GM23338 (cell line): ENCODE data around the gene NTNG1.

Source experiments
- CREB1 ChIP-seq: fragments of 250-450 bp; sonication (Bioruptor Pico); IDR thresholded peaks from 2 replicates; pipeline ENCODE4 v1.5.0; 2020; ENCODE audit warnings: low read depth, mild to moderate bottlenecking, moderate library complexity
- CTCF ChIP-seq, 2 experiments: fragments of 200-600 bp in 1 of 2; sonication (generic) in 1 of 2; conservative IDR thresholded peaks; 2 replicates each; pipeline versions ENCODE4 v1.5.1 to v1.6.1; 2016 to 2017; ENCODE audit warnings: antibody characterized with exemption in 2 of 2, low read depth in 2 of 2, mild to moderate bottlenecking in 2 of 2, moderate library complexity in 1 of 2
- ETS1 ChIP-seq: IDR thresholded peaks from 2 replicates; pipeline ENCODE4 v1.6.1; 2016; ENCODE audit warnings: antibody characterized with exemption
- EZH2 ChIP-seq: fragments of 200-600 bp; sonication (generic); IDR thresholded peaks from one replicate; pipeline ENCODE4 v1.8.0; 2017; ENCODE audit warnings: antibody characterized with exemption, mild to moderate bottlenecking, low read depth; ENCODE audit not compliant: unreplicated experiment
- EZH2phosphoT487 ChIP-seq: fragments of 200-600 bp; sonication (generic); IDR thresholded peaks from one replicate; pipeline ENCODE4 v1.8.1; 2018; ENCODE audit warnings: antibody characterized with exemption; ENCODE audit not compliant: unreplicated experiment
- JUNB ChIP-seq: IDR thresholded peaks from one replicate; pipeline ENCODE4 v1.6.1; 2016; ENCODE audit warnings: antibody characterized with exemption; ENCODE audit not compliant: unreplicated experiment
- POLR2AphosphoS5 ChIP-seq: IDR thresholded peaks from 2 replicates; pipeline ENCODE4 v1.6.1; 2016; ENCODE audit warnings: antibody characterized with exemption, low read depth
- REST ChIP-seq: IDR thresholded peaks from one replicate; pipeline ENCODE4 v1.6.1; 2018; ENCODE audit warnings: antibody characterized with exemption; ENCODE audit not compliant: unreplicated experiment

GRCh38 chr1:107454791-107455190 is 314.0 kb downstream of the NTNG1 start:
- TF ChIP-seq POLR2AphosphoS5 (no peak), REST (no peak), CTCF (conservative IDR thresholded peaks at IDR 0.05; ENCODE audit: low read depth in 2 of 2) (no peak), EZH2 (no peak), CREB1 (no peak), ETS1 (no peak), EZH2phosphoT487 (no peak), JUNB (no peak)
